COLO829 (cell line): ENCODE measurements around the gene DLG2.
A peak's percentile ranks its signal among the peaks of the same experiment; 100 is the strongest.

ENCODE experiments used
- DNase-seq: peaks from one replicate; pipeline ENCODE4 v3.0.0; 2012; ENCODE audit warnings: low spot score

Gene DLG2

DNA sequence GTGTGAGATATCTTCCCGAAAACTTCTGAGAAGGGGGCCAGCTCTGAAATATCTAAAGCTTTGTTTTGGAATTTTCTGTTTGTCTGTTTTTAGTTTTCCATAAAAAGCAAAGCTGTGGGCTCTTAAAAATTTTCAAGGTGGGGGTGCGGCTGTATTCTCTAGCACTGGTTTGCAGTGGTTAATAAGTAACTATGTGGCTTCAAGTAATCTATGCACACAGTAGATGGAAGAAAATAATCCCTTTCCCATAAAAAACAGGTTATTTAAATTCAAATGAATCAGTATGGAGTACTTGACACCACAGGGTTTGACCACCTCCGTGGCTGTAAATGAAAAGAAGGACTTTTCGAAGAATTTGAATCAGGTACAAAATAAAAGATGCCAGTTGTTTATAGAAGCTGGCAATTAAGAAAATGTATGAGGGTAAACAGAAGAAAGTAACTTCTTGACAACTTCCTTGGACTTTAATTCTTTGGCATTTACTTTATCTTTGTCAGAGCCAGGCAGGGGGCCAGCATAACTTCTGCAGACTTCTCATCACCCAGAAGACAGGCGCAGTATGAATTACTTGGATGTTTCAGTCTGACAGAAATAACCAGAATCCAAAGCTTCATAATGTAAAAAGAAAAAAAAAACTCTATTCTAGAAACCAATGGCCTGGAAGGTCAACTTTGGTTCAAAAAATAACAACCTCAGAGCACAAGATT is 981.0 kb downstream of the DLG2 start:
- no peak for DNase-seq

- no peak for DNase-seq
These were observed 984.6 kb downstream of the DLG2 start for GRCh38 chr11:84642500-84642899.

- DNase-seq, result no peak
These were observed 992.8 kb downstream of the DLG2 start for GRCh38 chr11:84634309-84634708.

DNA sequence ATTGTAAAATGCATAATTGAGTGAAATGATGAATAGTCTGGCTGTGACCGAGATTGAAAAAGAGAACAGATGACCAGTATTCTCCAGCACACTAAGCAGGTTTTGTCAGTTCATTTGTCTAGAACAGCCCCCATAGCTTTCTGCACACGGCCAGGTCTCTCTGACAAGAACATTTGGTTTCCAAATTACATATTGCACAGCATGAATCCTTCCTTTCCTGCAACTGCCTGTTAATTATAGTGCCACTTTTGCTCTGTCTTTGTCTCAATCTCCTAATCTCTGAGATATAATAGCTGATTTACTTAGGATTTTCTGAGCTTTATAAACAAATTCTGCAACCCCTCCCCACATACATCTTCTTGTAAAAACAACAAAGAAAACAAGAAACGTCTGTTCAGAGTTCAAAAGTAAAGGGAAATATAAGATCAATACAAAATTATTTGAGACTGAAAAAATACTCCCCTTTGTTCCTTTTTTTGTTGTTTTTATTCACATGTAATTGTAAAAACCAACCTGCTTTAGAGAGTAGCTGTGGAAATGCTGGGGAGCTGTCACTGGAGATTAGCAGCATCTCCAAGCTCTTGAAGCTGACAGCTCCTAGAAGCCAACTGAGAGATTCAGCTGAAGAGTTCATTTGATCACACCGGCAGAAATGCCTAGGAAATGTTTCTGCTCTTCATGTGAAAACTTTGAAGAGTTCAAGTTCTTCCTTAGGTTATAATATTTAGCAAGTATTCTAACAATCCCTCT is 998.1 kb downstream of the DLG2 start:
- no peak for DNase-seq

DNA sequence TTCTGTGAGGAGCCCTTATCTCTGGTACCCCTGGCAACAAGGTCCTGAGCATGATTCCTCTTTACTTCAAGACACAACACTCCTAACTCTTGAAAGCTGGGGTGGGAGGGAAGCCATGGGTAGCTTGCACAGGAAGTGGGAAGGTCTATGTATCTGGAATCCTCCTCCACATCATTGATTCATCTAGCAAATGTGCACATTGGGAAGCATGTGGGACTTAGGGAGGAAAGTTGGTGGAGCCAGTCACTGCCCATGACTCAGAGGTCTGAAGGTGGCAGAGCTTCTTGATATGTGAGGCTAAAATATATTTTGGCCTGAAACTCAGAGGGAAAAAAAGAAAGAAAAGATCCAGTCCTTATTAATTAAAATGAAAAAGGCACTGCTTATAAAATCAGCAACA is 1000.9 kb downstream of the DLG2 start:
- DNase-seq, result no peak

- no peak for DNase-seq
These were observed 1014.5 kb downstream of the DLG2 start for GRCh38 chr11:84612645-84613044.

GRCh38 chr11:84608837-84609196 is 1018.3 kb downstream of the DLG2 start:
- DNase-seq, result no peak

DNA sequence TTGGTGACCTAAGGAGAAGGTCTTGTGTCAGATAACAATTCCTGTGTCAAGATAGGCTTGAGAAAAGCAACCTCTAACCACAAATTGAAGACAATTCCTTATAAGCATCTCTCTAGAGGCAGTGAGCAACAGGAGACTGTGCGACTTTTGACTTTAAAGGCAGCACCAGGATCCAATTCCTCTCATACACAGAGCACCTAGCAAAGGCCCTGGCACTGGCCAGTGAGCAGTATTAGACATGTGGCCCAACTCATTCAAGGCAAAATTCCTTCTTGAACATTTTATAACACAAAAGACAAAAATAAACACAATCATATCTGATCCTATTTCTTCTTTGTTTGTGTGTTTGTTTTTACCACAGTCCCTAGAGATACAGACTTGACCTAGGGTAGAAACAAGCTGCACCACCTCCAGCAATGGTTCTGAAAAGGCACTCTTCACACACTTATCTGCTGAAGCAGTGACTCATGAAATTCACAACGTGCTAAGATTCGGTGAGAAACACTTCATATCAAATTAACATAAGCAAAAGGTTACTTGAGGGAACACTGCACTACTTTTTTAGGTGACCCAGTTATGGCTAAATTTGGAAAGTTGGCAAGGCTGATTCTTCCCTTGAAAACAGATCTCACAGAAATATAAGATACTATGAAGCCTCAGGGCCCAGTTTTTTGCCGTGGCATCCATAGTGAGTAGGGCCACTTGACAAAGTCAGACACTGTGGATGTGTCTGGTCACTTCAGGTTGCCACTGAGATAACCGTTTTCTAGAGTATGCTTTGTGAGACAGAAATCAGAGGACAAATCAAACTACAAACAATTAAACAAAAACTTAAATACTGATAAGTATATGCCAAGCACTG is 1018.9 kb downstream of the DLG2 start:
- no peak for DNase-seq

- DNase-seq, result no peak
These were observed 1032.5 kb downstream of the DLG2 start for GRCh38 chr11:84594602-84595001.

- DNase-seq, result no peak
These were observed 1037.0 kb downstream of the DLG2 start for GRCh38 chr11:84590106-84590505.

GRCh38 chr11:84588131-84588829 is 1038.9 kb downstream of the DLG2 start:
- DNase-seq, result no peak

DNA sequence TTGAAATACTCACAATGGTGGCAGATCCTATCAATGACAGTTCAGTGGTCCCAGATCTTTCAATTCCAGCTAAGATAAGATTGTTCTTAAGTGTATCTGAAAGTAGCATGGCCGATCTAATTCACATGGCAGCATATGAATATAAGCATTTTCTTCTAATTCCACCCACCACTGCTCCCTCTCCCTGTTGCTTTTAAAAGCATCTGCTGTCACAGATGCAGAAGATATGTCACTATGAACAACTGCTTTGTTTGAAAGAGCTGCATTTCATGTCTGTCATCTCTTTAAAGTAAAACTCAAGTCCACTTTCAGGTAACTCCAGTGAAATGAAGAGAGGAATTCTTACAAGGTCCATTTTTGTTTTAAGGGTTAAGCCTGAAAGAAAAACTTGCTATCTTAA is 1044.0 kb downstream of the DLG2 start:
- DNase-seq, result no peak

GRCh38 chr11:84581083-84581482 is 1046.1 kb downstream of the DLG2 start:
- no peak for DNase-seq

GRCh38 chr11:84580428-84580827 is 1046.7 kb downstream of the DLG2 start:
- no peak for DNase-seq

DNA sequence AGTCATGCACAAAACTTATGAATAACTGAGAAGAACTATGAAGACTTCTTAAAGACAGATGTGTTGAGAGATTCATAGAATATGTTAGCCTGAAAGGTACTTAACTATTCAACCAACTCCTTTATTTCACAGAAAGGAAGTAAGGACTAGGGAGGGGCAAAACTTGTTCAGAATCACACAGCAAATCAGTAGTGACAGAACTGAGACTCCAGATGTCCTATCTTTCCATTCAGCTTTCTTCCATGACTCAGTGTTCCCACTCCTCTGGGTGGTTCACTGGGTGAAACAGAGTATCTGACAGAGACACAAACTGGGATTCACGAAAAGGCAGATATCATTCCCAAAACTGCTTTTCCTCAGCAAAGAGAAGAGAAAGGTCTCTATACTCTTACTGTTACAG is 1053.3 kb downstream of the DLG2 start:
- DNase-seq, result no peak

DNA sequence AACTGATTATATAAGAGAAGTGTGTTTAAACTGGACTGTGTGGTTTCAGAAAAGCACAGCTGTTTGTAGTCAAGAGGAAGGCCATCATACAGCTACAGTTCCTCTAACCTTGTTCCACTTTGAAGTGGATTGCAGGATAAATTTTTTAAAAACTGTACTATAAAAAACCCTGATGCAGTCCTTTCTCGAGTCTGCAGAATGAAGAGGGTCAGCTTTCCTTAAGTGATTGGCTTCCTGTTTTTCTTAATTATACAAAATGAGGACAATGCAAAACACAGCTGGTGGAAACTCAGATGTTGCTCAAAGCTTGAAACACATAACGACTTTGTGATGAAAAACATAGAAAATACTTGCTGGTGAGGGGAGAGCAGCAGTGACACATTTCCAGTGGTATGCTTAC is 1060.5 kb downstream of the DLG2 start:
- no peak for DNase-seq

DNA sequence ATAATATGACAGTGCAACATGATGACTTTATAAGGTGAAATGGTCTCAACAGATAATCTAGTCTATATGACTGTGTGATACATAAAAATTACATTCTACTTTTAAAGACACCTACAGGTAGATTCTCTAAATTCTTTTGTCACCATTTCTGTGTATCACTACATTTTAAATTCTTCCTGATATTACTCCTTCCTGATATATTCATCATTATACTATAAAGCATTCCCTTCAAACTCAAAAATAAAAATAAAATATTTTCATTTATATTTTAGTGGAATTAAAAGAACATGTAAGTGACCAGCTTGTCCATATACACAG is 1062.3 kb downstream of the DLG2 start:
- no peak for DNase-seq

DNA sequence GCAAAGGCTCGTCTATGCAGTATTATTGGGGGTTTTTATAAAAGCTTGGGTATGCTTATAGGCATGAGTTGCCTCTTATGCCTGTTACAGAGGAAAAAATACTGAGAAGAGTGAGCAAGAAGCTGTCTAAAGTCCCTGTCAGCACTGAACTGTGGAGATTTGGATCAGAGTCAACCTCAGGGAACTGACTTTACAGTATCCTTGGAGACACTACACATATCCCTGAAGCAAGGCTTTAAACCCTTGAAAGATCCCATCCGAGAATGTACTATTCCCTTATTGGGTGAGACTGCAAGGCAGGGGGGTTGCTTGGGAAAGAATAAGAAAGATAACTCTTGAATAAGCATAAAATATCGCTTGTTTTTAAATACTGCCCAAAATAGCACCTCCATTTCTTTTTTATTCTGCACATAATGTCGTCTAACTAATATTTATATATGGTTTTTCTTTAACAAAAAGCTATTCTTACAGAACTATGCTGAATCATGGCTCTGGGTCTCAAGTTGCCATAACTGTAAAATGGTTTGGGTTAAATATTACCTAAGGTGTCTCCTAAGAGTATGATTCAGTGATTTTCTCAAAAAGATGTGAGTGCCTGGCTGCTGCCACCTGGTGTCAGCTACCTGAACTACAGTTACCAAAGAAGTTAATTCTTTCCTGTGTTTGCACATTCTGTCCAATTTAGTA is 1062.8 kb downstream of the DLG2 start:
- DNase-seq, result peak; percentile 33

DNA sequence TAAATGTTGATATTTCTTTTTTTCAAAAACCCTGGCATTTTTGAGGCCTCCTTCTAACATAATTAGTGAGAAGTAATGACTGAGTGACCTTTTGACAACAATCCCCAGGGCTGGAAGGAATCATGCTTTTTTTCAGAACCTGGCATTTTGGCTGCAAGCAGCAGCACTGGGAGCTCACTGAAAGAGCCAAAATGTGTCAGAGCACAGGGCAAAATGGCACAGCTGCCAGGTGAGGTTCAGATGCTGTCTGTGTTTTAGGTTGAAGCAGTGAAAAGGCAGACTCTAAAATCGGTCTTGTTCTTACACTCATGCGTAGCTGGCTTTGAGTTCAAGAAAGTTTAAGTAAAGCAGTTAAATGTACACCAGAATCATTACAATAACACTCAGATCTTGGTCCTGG is 1063.8 kb downstream of the DLG2 start:
- no peak for DNase-seq

DNA sequence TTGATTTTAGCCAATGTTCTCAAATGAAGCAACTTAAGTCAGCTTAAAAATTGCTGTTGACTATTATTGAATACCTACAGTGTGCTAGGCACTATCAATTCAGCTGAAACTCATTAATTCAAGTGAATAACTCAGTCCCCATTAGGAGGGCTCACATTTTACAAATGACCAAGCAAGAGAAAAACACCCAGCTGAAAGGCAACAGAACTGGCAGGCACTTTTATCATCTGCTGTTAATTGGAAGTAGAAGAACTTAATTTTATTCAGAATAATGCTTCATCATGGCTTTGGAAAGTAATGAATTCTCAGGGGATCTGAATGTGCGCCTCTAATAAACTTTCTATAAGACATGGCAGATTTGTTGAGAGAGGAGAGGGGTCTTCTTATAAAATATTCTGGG is 1066.9 kb downstream of the DLG2 start:
- DNase-seq, result no peak

DNA sequence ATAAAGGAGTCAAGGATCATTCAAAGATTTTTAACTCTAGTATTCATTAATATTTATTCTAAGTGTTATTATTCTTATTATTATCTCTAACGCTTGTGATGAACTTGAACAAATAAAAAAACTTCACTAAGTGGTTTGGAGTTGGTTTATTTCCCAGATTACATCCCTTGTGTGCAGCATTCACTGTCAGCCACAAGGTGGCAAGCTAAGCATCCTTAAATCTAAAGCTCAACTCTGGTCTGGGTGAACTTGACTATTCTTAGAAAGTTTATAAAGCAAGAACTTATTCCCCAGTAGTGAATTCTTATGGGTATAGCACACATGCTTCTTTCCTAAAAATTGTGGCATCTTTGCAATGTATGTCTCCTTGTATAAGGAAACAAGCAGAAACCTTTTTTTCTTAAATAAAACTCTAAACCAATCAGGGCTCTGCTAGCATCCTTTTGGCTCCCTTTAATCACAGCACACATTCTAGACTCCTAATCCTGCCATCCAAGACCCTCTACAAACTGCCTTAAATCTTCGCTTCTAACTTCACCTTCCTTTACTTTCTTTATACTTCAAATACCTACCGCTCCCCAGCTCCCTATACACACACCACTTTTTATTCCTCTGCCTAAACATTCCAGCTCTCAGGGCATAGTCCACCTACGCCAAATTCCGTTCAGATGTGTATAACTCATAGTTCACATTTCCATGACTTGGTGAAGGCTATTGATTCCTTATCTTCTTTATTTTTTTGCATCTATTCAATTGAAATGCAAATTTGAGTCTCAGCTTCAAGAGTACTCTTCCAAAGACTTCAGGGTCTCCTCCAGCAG is 1068.8 kb downstream of the DLG2 start:
- DNase-seq, result peak; percentile 29
